Spleen (tissue), 11 donors: Measurements from ENCODE around the gene MRTFB. TPM values are rescaled to one million over a fixed set of nuclear protein-coding genes. Genes with fewer than 3 reads are reported as not detected.

Source experiments
- DNase-seq: peaks from one replicate; pipeline ENCODE4 v3.0.0-alpha.2; 2020
- H3K27ac ChIP-seq, 8 donors: fragments of 200-600 bp; sonication (generic) in 7 of 8; 1 replicate in 4 of 8; 2 replicates in 4 of 8; pipeline versions ENCODE4 v1.5.0 to v1.8.0; 2016 to 2021; ENCODE audit warnings: inconsistent platforms in 4 of 8, mild to moderate bottlenecking in 4 of 8, moderate library complexity in 1 of 8
- H3K27me3 ChIP-seq, 7 donors: fragments of 200-600 bp; sonication (generic) in 6 of 7; replicated peaks in 1 of 7; 1 replicate in 4 of 7; 2 replicates in 3 of 7; pipeline versions ENCODE4 v1.5.0 to v1.8.0; 2016 to 2021; ENCODE audit warnings: inconsistent platforms in 3 of 7, mild to moderate bottlenecking in 1 of 7
- H3K36me3 ChIP-seq, 6 donors: fragments of 200-600 bp; sonication (generic) in 5 of 6; 1 replicate in 4 of 6; 2 replicates in 2 of 6; pipeline versions ENCODE4 v1.5.0 to v1.8.0; 2016 to 2021; ENCODE audit warnings: inconsistent platforms in 2 of 6
- H3K4me1 ChIP-seq, 6 donors: fragments of 200-600 bp; sonication (generic) in 5 of 6; 1 replicate in 3 of 6; 2 replicates in 3 of 6; pipeline versions ENCODE4 v1.5.0 to v1.8.0; 2016 to 2021; ENCODE audit warnings: inconsistent platforms in 3 of 6
- H3K4me3 ChIP-seq, 8 donors: fragments of 200-600 bp; sonication (generic) in 7 of 8; 1 replicate in 4 of 8; 2 replicates in 4 of 8; pipeline versions ENCODE4 v1.5.0 to v1.8.0; 2016 to 2021; ENCODE audit warnings: inconsistent platforms in 4 of 8, mild to moderate bottlenecking in 4 of 8, moderate library complexity in 2 of 8
- H3K9me3 ChIP-seq, 8 donors: fragments of 200-600 bp; sonication (generic) in 7 of 8; 1 replicate in 4 of 8; 2 replicates in 4 of 8; pipeline versions ENCODE4 v1.5.0 to v1.8.0; 2016 to 2021; ENCODE audit warnings: inconsistent platforms in 4 of 8
- CTCF ChIP-seq, 11 experiments: fragments of 200-600 bp in 7 of 11; fragments of 450-650 bp in 4 of 11; sonication (generic) in 4 of 11; IDR thresholded peaks in 8 of 11; conservative IDR thresholded peaks in 3 of 11; 1 replicate in 7 of 11; 2 replicates in 4 of 11; pipeline versions ENCODE4 v1.4.0 to v1.8.0; 2016 to 2021; ENCODE audit warnings: antibody characterized with exemption in 11 of 11, inconsistent platforms in 4 of 11, mild to moderate bottlenecking in 1 of 11
- POLR2A ChIP-seq, 3 donors: fragments of 450-650 bp; IDR thresholded peaks; one replicate each; pipeline ENCODE4 v1.5.1; 2017; ENCODE audit warnings: antibody characterized with exemption in 3 of 3, mild to moderate bottlenecking in 1 of 3
- POLR2AphosphoS5 ChIP-seq, 3 donors: sonication (generic); formaldehyde crosslinking; IDR thresholded peaks; one replicate each; pipeline ENCODE4 v1.5.1; 2017; ENCODE audit warnings: antibody characterized with exemption in 3 of 3
- WGBS, 5 donors: extraction: QIAGEN DNeasy Blood & Tissue Kit in 3 of 5; methylation state at CpG; one replicate each; pipeline versions ENCODE4 v1.1.5 to v1.1.7; 2013 to 2018; 5-methylcytosine and 5-hydroxymethylcytosine counted together
- intact Hi-C: fragments of 100-400 bp; cut with DNase I; formaldehyde crosslinking; loops from one replicate; pipeline ENCODE4 v1.15.0; 2023; ENCODE audit warnings: low total_unique reads
- polyA plus RNA-seq, 3 donors: library from polyadenylated mRNA; stranded (reverse); fragments of 200-250 nt; gene quantifications; one replicate each; pipeline ENCODE4 v1.2.1, GENCODE V29; 2013
- total RNA-seq, 7 donors: library from RNA; depleted of rRNA in 3 of 7; stranded (reverse); fragments of >200 nt in 3 of 7; fragmentation: NEBNext Ultra II Directional in 4 of 7; extraction: Animal tissue kit (Norgen Biotek cat#: 25700) in 4 of 7; gene quantifications; one replicate each; pipeline versions ENCODE4 v1.1.0 to v1.2.1, GENCODE V29; 2016 to 2021
- donor health status: healthy with polysubstance abuse.
- donor health status: DM: no; HTN: no; CAD: no; lungs with moderate emphysema.
- donor health status: DM: no; HTN: no; CAD: no.
- donor health status: Bipolar disorder and iron deficiency.
- donor health status: healthy.
- donor health status: DM: no; HTN: no; CAD: no.
- donor health status: DM: yes; HTN: yes; CAD: no.

MRTFB gene
- total and polyA plus RNA-seq, 10 donors: 2.3 to 39.3 (median 29.9) TPM

DNA sequence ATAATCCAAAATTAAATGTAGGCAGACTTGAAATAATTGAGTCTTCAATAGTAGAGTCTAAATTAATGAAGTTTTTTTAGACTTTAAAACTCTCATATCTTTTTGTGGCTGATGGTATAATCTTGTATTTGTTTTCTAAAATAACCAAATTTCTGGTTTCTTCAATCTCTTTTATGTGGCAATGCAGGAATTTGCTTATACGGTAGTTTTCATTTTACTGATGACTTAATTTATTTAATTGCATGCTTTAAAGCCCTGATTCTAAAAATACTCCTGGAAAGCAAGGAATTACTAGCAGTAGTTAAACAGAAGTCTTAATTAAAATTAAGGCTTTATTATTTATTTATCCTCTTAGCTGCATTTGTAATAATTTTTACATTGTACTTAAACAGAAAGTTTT, 15.4 kb downstream of the MRTFB start:
- intact Hi-C loops: loop anchor here (10.0 kb wide), 1 partner anchor 98 kb away; no protein-coding TSS in a partner anchor
- 73 to 90% (median 77%) methylated on average over 1 of the region's 1 CpG for WGBS, 5 donors

DNA sequence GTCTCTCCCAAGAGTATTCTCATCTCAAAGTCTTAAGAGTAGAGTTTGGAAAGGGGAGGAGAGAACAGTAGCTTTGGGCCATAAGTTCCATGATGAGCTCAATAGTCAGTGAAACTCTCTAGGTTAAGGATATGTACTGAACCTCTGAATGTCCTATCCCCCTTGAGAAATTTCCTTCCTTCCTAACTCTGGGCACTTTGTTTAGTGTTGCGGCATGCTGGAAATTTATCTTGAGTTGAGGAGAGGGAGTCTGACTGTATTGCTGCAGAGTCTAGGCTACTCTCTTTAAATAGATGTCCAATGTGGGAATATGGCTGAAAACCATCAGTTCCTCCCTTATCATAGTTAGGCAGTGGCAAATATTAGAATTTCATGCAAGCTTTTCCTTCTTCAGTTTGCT, 16.1 kb downstream of the MRTFB start:
- peaks cover 0 to 28% (median 9%) of the 10 kb centered on the region in 6 donors for H3K4me1 ChIP-seq
- intact Hi-C loops: loop anchor here (10.0 kb wide), 1 partner anchor 98 kb away; no protein-coding TSS in a partner anchor
- H3K27me3 ChIP-seq: no peaks in the 10 kb centered on the region
- no peak overlapping the region for H3K27ac ChIP-seq
- TF ChIP-seq POLR2A (IDR thresholded peaks at IDR 0.05): no peak
- no peak for TF ChIP-seq POLR2AphosphoS5 (IDR thresholded peaks at IDR 0.05)
- no peak for TF ChIP-seq CTCF (IDR thresholded peaks at IDR 0.05 in 8 of 11, conservative IDR thresholded peaks at IDR 0.05 in 3 of 11)
- DNase-seq: no peak
- no peak overlapping the region for H3K4me3 ChIP-seq
- H3K9me3 ChIP-seq: no peaks in the 10 kb centered on the region
- peaks cover 0 to 14% (median 0%) of the 10 kb centered on the region in 6 donors for H3K36me3 ChIP-seq
- 50 to 74% (median 58%) methylated on average over 1 of the region's 1 CpG for WGBS, 5 donors

More for the DNA sequence above, 15.4 kb downstream of the MRTFB start:
- Histone ChIP-seq H3K36me3 (peaks cover 0 to 18% (median 0%) of the 10 kb centered on the region in 6 donors), H3K27ac (no peak overlapping the region), H3K9me3 (no peaks in the 10 kb centered on the region), H3K27me3 (no peaks in the 10 kb centered on the region), H3K4me3 (no peak overlapping the region), H3K4me1 (peaks cover 0 to 27% (median 9%) of the 10 kb centered on the region in 6 donors)
- no peak for DNase-seq
- no peak for TF ChIP-seq CTCF (IDR thresholded peaks at IDR 0.05 in 8 of 11, conservative IDR thresholded peaks at IDR 0.05 in 3 of 11)
- TF ChIP-seq POLR2A (IDR thresholded peaks at IDR 0.05): no peak
- no peak for TF ChIP-seq POLR2AphosphoS5 (IDR thresholded peaks at IDR 0.05)

GRCh38 chr16:14087590-14088154, 16.6 kb downstream of the MRTFB start:
- no peaks in the 10 kb centered on the region for H3K9me3 ChIP-seq
- no peak overlapping the region for H3K4me3 ChIP-seq
- peaks cover 0 to 14% (median 0%) of the 10 kb centered on the region in 6 donors for H3K36me3 ChIP-seq
- TF ChIP-seq POLR2A (IDR thresholded peaks at IDR 0.05): no peak
- TF ChIP-seq CTCF (IDR thresholded peaks at IDR 0.05 in 8 of 11, conservative IDR thresholded peaks at IDR 0.05 in 3 of 11): no peak
- TF ChIP-seq POLR2AphosphoS5 (IDR thresholded peaks at IDR 0.05): no peak
- WGBS, 5 donors: 81 to 85% (median 84%) methylated on average over 3 of the region's 3 CpGs
- intact Hi-C loops: loop anchor here (10.0 kb wide), 1 partner anchor 97 kb away; no protein-coding TSS in a partner anchor
- H3K4me1 ChIP-seq: peaks cover 0 to 29% (median 9%) of the 10 kb centered on the region in 6 donors
- no peak overlapping the region for H3K27ac ChIP-seq
- DNase-seq: no peak
- no peaks in the 10 kb centered on the region for H3K27me3 ChIP-seq

GRCh38 chr16:14088155-14088753, 17.1 kb downstream of the MRTFB start:
- Histone ChIP-seq H3K4me1 (peaks cover 0 to 35% (median 9%) of the 10 kb centered on the region in 6 donors), H3K27ac (no peak overlapping the region)
- intact Hi-C loops: loop anchor here (10.0 kb wide), 1 partner anchor 97 kb away; no protein-coding TSS in a partner anchor

More at GRCh38 chr16:14088155-14088753, 17.1 kb downstream of the MRTFB start:
- no peak for DNase-seq
- Histone ChIP-seq H3K4me3 (no peak overlapping the region), H3K9me3 (no peaks in the 10 kb centered on the region), H3K27me3 (no peaks in the 10 kb centered on the region), H3K36me3 (peaks cover 0 to 12% (median 0%) of the 10 kb centered on the region in 6 donors)
- WGBS, 5 donors: 73 to 94% (median 87%) methylated on average over 6 of the region's 6 CpGs
- TF ChIP-seq CTCF (IDR thresholded peaks at IDR 0.05 in 8 of 11, conservative IDR thresholded peaks at IDR 0.05 in 3 of 11) (no peak), POLR2AphosphoS5 (IDR thresholded peaks at IDR 0.05) (no peak), POLR2A (IDR thresholded peaks at IDR 0.05) (no peak)
